GM19324 (cell line): ENCODE measurements around the gene APOBEC3A.
"Not testable (repeated sequence)": the region's sequence is repeated elsewhere in the genome, so short reads cannot be mapped to it uniquely, and the experiment has no call there.

Source experiments
- ATAC-seq: cut with Tn5 transposase; IDR thresholded peaks from one replicate; pipeline ENCODE4 v1.9.1; 2021; ENCODE audit warnings: mild to moderate bottlenecking, moderate library complexity; ENCODE audit not compliant: unreplicated experiment, low FRiP score

APOBEC3A gene

GRCh38 chr22:38942702-38943101, 14.7 kb upstream of the APOBEC3A start:
- no peak for ATAC-seq

GRCh38 chr22:38943201-38943600, 14.2 kb upstream of the APOBEC3A start:
- ATAC-seq: no peak

- no peak for ATAC-seq
Observed at GRCh38 chr22:38943882-38944281, 13.5 kb upstream of the APOBEC3A start.

- ATAC-seq: no peak
Observed at GRCh38 chr22:38944653-38945052, 12.8 kb upstream of the APOBEC3A start.

- ATAC-seq: not testable (repeated sequence)
Observed at GRCh38 chr22:38945706-38946338, 11.6 kb upstream of the APOBEC3A start.

- ATAC-seq: no peak
Observed at GRCh38 chr22:38946771-38947170, 10.6 kb upstream of the APOBEC3A start.

- ATAC-seq: no peak
Observed at GRCh38 chr22:38947321-38948140, 9.9 kb upstream of the APOBEC3A start.

GRCh38 chr22:38948181-38948940, 9.0 kb upstream of the APOBEC3A start:
- no peak for ATAC-seq

GRCh38 chr22:38949889-38950405, 7.5 kb upstream of the APOBEC3A start:
- no peak for ATAC-seq

GRCh38 chr22:38950527-38951295, 6.7 kb upstream of the APOBEC3A start:
- ATAC-seq: no peak

- no peak for ATAC-seq
Observed at GRCh38 chr22:38951734-38952133, 5.7 kb upstream of the APOBEC3A start.

GRCh38 chr22:38952281-38952993, 5.0 kb upstream of the APOBEC3A start:
- ATAC-seq: no peak

- no peak for ATAC-seq
Observed at GRCh38 chr22:38953091-38953490, 4.3 kb upstream of the APOBEC3A start.

- peak; percentile 65 for ATAC-seq
Observed at GRCh38 chr22:38953577-38954413, 3.6 kb upstream of the APOBEC3A start.

- ATAC-seq: no peak
Observed at GRCh38 chr22:38954414-38955043, 2.9 kb upstream of the APOBEC3A start.

GRCh38 chr22:38955250-38955905, 2.0 kb upstream of the APOBEC3A start:
- ATAC-seq: no peak

- no peak for ATAC-seq
Observed at GRCh38 chr22:38955926-38956325, 1.5 kb upstream of the APOBEC3A start.

GRCh38 chr22:38956551-38956950, 858 bp upstream of the APOBEC3A start:
- ATAC-seq: no peak
